NCI-H774 (cell line): ENCODE measurements around the gene BCL3.
"Not testable (repeated sequence)": the region's sequence is repeated elsewhere in the genome, so short reads cannot be mapped to it uniquely, and the experiment has no call there.

Source experiments
- DNase-seq: peaks from one replicate; lab custom pipeline; 2025; lab: John Stamatoyannopoulos, UW

BCL3 gene

GRCh38 chr19:44748426-44749254 is at the start of gene BCL3:
TSS of gene BCL3 (plus strand) at chr19:44748708. CDS start at chr19:44748791, 83 bp downstream.
- DNase-seq, result peak; percentile 20

DNA sequence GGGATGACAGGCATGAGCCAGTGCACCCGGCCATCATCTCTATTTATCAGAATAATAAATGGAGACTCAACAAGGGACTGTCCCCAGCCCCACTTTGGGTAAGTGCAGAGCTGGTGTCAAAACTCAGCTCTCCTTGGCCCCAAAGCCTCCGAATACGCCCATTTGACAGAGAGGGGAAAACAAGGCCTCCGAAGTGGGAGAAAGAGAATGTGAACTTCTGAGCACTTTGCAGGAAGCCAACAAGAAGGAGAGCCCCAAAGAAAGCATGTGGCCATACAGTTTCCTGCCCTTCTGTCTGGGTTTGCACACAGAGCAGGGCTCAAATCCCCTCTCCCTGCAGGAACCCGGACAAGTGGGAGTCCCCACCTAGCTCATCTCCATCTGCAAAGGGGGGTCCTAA is 48.0 kb upstream of the BCL3 start:
- no peak for DNase-seq

- DNase-seq, result no peak
These were observed 47.3 kb upstream of the BCL3 start for GRCh38 chr19:44701228-44701627.

DNA sequence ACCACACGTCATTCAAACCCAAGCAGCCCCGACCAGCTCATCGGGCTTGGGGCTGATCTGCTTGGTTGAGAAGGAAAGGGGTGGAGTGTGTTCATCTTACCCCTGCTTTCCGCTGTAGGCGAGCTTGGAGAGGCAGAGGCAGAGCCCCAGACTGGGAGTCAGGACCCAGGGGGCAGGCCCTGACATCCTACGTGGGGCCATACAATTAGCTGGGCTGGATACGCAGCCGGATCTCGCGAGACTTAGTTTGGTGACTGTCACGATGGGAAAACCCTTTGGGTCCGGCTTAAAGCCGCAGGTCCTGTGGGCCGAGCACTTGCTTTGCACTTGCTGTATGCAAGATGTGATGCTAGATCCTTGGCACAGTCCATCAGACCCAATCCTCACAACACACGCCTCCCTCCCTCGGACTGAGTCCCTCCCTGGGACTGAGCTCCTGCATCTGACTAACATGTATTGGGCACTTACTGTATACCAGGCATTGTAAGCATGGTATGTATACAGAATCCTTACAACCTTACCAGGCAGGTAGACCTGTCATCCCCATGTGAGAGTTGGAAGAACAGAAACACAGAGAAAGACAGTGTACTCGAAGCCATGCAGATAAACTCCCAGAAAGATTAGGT is 45.8 kb upstream of the BCL3 start:
- no peak for DNase-seq

GRCh38 chr19:44703336-44704078 is 45.0 kb upstream of the BCL3 start:
- no peak for DNase-seq

- DNase-seq, result no peak
These were observed 43.5 kb upstream of the BCL3 start for GRCh38 chr19:44704982-44705381.

DNA sequence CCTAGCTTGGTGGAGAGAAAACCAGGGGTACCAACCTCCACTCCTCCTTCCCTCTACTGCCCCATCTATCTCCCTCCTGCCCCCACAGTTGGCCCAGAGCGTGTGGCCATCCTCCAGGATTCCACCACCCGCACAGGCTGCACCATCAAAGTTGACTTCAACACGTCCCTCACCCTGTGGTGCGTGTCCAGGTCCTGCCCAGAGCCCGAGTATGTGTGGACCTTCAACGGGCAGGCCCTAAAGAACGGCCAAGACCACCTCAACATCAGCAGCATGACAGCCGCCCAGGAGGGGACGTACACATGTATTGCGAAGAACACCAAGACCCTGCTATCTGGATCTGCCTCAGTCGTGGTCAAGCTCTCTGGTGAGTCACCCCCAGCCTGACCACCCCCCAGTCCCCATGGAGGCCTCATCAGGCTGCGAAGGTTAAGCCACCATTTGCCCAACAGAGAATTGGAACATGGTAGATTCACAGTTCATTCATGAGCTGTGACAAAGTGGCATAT is 43.0 kb upstream of the BCL3 start:
- DNase-seq, result no peak

DNA sequence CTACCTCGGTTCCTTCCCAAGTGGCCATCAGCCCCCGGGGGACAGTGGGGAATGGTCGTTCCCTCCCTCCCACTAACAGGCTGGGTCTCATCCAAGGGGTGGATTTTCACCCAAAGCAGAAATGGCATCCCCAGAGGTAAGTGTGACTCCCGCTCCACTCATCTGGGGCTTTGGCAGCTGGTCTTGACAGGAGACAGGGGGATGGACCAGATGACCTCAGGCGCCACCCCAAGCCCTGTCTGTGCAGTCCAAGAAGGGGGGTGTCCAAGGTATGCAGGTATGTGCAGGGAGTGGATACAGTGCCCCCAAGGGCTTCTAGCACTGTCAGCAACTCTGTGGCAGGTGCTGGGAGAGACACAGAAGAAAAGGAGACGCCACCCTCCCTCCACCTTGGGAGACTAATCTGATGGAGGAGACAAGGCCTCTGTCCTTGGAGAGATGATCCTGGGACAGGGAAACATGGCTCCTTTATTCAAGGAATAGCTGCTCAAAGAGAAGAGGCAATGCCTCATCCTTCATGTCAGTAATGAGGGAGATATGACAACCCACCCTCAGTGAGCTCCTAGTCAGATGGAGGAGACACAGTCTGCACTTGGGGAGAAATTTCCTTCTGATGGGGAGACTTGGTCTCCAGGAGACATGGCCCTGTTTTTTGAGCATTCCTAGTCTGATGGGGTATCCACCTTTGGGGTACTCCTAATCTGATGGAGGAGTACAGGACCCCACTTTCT is 41.8 kb upstream of the BCL3 start:
- no peak for DNase-seq

DNA sequence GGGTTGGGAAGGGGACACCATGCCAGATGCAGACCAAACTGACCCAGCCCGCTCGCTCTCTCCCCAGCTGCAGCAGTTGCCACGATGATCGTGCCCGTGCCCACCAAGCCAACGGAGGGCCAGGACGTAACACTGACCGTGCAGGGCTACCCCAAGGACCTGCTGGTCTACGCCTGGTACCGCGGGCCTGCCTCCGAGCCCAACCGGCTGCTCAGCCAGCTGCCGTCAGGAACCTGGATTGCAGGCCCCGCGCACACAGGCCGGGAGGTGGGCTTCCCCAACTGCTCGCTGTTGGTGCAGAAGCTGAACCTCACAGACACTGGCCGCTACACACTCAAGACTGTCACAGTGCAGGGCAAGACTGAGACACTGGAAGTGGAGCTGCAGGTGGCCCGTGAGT is 40.7 kb upstream of the BCL3 start:
- DNase-seq, result no peak

GRCh38 chr19:44708940-44709339 is 39.6 kb upstream of the BCL3 start:
- DNase-seq, result no peak

GRCh38 chr19:44709434-44710266 is 38.9 kb upstream of the BCL3 start:
- DNase-seq, result not testable (repeated sequence)

DNA sequence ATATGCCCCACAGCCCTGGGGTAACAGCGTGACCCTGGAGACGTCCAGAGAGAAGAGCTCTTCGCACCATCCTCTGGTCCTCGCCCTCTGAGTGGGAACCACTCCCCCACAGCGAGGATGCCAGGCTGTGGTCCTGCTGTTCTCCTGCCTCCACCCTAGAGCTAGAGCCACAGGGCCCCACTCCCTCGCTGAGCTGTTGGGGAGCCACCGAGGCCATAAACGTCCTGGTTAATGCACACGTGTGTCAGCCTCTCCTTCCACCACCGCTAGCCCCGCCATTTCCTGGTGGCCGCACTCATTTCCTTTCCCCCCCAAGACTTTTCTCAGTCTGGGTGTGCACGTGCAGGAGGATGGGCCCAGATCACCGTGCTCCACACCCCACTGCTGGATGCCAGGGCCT is 38.0 kb upstream of the BCL3 start:
- no peak for DNase-seq

GRCh38 chr19:44712864-44713515 is 35.5 kb upstream of the BCL3 start:
- DNase-seq, result no peak

DNA sequence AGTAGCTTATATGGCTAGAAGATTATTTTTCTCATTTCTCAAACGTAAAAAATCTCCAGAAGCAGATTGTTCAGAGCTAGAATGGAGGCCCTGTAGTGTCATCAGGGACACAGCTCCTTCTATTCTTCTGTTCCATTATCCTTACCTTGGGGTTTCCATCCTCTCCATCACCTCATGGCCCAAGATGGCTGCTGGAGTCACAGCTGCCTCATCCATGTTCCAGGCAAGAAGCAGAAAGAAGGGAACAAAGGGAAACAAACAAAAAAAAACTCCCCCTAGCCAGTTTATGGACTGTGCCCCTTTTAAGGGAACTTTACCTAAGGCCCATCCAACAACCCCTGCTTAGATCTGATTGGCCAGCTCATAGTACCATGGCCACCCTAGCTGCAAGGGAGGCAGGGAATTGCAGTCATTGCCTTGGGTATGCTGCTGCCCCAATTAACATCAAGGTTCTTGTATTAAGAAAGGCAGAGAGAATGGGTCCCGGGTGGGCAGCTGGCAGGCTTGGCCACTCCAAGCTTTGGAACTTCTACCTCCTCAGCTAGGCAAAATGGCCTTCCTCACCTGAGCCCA is 33.8 kb upstream of the BCL3 start:
- no peak for DNase-seq

DNA sequence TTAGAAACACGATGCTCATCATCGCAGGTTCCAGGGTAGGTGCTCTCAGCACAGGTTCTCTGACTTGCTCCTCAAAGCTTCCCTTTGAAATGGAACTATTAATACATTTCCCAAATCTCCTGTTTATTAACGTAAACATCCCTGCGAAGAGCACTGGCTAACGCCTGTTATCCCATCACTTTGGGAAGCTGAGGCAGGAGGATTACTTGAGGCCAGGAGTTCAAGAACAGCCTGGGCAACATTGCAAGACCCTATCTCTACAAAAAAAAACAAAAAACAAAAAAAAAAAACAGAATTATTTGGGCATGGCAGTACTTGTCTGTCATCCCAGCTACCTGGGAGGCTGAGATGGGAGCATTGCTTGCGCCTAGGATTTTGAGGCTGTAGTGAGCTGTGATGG is 30.9 kb upstream of the BCL3 start:
- DNase-seq, result no peak

GRCh38 chr19:44718441-44719261 is 29.9 kb upstream of the BCL3 start:
- peak; percentile 1 for DNase-seq

GRCh38 chr19:44719262-44719701 is 29.2 kb upstream of the BCL3 start:
- no peak for DNase-seq

GRCh38 chr19:44720396-44720795 is 28.1 kb upstream of the BCL3 start:
- DNase-seq, result not testable (repeated sequence)

DNA sequence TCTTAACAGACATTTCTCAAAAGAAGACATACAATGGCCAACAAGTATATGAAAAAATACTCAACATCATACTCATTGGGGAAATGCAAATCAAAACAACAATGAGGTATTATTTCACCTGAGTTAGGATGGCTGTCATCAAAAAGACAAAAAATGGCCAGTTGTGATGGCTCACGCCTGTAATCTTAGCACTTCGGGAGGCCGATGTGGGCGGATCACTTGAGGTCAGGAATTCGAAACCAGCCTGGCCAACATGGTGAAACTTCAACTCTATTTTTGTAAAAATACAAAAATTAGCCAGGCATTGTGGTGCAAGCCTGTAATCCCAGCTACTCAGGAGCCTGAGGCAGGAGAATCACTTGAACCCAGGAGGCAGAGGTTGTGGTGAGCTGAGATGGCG is 27.6 kb upstream of the BCL3 start:
- DNase-seq, result no peak
